Stimulated activated CD4-positive, alpha-beta T cell treated with anti-CD3 and anti-CD28 coated beads, Interleukin-1b, Interleukin-23, amount 100 ng/mL, for 24 hours (primary cell): ENCODE data around the gene POU4F3.

Experiments used
- DNase-seq, 4 experiments: peaks; one replicate each; pipeline ENCODE4 v3.0.0-alpha.2; 2020; ENCODE audit warnings: low read depth in 4 of 4, low spot score in 1 of 4

The POU4F3 gene

DNA sequence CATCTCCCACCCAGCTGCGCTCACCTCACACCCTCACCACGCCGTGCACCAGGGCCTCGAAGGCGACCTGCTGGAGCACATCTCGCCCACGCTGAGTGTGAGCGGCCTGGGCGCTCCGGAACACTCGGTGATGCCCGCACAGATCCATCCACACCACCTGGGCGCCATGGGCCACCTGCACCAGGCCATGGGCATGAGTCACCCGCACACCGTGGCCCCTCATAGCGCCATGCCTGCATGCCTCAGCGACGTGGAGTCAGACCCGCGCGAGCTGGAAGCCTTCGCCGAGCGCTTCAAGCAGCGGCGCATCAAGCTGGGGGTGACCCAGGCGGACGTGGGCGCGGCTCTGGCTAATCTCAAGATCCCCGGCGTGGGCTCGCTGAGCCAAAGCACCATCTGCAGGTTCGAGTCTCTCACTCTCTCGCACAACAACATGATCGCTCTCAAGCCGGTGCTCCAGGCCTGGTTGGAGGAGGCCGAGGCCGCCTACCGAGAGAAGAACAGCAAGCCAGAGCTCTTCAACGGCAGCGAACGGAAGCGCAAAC lies 1.1 kb downstream of the POU4F3 start:
- no peak for DNase-seq

DNA sequence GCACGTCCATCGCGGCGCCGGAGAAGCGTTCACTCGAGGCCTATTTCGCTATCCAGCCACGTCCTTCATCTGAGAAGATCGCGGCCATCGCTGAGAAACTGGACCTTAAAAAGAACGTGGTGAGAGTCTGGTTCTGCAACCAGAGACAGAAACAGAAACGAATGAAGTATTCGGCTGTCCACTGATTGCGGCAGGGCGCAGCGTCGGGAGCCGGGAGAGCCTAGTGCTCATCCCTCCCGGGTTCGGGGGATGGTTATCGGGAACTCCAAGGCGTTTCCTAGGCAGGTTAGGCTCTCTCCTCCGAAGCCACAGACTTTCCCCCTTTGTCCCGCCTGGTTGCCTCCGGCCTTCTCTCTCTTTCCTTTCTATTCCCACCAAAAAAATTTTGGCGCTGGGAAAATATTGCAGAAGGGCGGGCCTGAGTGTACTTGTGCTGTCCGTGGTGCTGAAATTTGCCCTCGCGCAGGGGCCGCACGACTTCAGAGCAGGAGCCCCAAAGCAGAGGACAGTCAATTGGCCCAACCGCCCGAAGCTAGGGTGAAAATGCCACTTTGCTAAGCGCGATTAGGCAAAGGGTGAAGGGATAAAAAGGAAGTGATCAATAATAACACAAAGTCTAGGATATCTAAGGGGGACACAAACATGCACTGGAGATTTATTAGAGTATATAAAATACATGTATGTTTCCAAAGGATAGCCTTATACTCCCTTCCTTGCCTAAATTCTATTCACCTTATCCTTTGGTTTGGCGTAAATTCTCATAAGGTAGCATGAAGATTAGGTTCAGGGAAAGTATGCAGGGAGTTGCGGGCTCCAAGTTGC lies 1.8 kb downstream of the POU4F3 start:
- peak in 1 of 4 experiments; percentile 23 for DNase-seq

DNA sequence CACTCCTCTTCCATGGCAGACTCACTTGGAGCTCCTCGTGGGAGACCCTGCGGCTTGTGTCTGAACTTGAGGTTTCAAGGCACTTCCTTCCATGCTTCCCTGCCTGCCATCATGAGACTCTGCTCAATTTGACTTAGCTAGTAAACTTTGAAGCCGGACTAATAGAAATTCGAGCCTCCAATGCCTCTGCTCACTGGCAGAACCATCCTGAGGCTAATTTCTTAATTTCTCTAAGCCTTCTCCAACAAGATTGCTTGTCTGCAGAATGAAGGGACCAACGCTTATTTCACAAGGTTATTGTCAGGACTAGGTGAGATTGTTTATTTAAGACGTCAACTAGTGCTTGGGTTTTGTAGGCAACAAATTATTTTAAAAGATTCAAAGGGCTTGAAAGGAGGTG lies 3.2 kb downstream of the POU4F3 start:
- DNase-seq = no peak

DNA sequence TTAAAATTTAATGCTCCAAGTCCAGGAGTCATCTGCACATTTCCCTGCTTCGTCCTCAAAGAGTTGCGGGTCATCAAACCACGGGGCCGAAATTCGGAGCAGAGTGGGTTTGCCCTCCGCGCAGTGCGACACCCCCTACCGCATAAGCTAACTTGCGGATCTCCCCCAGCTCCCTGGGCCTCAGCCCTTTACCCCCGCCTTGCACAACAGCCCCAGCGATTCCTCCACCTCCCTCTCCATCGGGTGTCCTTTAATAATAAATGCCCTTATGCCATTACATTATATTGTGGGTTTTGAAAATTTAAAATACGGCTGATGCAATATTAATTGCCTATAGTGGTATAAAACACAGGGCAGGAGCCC lies 3.9 kb downstream of the POU4F3 start:
- no peak for DNase-seq

DNA sequence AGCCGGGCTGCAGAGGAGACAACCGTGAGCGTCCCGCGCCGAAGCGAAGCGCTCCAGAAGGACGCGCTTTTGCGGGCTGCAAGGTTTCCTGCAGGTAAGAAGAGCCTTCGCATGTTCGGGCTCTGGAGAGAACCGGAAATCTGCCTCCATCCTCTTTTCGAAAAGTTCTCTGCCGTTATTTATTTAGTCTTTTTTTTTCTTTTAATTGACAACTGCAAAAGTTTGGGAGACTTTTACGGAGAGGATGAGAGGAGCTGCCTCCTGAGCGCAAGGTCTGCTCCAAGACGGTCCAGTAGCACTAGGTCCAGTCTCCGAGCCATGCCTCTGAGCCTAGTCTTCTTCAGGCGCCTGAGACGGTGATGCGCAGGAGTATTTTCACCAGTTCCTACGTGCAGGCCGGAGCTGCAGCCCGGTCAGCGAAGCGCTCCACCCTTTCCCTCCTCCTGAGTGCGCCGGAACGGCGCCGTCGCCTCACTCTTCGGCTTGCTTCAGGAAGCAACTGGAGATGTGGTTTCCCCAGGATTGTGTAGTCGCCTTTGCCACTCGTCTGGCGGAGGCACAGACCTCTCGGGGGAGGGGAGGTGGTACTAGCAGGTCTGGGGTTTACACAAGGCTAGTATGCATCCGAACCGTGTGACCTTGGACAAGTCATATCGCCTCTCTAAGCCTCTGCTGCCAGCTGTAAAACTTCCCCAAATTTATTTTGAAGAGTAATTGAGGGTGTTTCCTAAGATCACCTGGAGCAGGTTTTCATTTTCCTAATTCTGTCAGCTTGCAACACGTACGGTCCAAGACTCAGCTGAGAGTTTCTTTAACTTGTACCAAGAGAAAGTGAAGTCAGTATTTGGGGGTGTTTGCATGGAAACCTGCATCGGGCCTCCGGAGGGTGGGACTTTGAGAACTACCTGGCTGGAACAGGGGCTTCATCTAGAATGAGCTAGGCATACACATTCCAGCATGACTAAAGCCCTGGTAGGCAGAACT lies 4.5 kb downstream of the POU4F3 start:
- no peak for DNase-seq

DNA sequence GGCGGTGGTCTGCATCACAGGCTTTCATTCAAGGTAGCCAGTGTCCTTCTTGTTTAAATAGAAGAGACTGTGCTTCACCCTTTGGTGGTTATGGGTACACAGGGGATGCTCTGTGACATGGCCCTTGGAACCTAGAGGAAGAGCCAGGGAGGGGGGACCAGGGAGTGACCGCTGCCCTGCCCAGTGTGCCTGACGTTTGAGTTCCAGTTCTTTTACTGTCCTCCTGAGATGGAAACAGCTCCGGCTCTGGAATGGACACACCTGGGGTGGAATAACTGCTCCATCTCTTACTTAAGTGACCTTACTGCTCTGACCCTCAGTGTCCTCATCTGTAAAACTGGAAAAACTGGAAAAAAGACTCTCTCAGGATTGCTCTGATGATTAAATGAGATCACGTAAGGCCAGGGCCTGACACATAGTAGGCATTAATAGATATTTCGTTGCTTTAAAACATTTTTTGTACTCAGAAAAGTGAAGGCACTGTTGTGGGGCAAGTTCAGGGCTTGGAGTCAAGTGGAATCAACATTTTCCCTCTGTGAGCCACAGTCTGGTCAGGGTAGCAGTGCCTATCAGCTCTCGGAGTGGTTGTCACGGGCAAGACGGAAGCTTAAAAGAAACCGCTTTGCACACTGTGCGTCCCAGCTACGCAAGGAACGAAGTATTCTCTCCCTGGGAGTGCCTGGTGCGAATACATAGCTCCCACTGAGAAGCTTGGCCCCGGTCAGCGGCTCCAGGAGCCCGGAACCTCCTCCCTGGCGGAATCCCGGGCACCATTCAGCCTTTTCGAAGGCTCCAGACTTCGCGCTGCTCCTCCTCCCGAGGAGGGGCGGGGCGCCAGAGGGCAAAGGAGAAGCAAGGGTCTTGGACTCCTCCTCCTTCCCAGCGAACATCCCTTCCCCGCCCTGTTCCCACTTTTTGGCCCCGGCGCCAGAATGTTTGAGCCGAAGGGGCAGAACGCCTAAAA lies 5.8 kb downstream of the POU4F3 start:
- no peak for DNase-seq

DNA sequence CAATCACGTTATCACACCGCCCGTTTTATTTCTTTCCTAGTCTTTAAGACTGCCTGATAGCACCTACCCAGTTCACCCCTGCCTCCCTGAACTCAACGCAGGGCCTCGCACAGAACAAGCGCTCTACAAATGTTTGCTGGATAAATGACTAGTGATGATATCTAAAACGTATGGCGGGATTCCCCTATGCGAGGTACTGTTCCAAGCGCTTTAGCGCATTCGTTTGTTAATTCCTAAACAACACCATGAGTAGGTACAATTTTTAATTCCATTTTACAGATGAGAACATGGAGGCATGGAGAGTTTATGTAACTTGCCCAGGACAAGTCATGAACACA lies 6.6 kb downstream of the POU4F3 start:
- DNase-seq = no peak

DNA sequence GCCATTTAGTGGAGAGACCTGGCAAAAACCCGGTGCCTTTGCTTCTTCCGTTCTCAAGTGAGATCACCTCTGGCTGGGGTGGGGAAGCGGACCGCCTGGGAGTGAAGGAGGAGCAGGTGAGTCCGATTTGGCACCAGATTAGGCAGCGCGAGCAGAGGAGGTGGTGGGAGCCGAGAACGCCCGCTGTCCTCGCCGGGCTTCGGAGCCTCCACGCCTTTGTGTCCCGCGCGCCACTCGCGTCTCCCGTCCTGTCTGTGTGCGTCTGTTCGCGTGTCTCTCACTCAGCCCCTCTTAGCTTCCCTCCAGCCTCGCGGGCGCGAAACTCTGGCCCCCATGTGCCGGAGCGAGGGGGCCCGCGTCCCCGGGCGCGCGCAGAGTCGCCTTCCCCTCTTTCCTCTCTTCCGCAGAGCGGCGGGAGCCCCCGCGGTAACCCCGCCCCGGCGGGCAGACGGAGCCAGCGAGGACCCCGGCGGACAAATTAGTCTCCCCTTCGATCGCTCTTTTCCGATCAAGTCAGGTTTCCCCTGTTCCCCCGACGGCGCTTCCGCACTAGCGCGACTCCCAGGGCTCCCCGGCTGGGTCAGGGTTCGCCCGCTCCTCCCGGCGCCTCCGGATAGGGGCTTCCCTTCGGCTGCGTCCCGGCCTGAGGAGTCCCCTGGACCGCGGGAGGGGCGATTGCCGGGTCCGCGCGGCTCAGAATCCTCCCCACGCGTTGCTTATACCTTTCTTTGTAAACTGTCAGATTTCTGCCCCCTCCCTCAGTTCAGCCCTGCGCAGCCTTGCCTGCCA lies 7.1 kb downstream of the POU4F3 start:
- no peak for DNase-seq

DNA sequence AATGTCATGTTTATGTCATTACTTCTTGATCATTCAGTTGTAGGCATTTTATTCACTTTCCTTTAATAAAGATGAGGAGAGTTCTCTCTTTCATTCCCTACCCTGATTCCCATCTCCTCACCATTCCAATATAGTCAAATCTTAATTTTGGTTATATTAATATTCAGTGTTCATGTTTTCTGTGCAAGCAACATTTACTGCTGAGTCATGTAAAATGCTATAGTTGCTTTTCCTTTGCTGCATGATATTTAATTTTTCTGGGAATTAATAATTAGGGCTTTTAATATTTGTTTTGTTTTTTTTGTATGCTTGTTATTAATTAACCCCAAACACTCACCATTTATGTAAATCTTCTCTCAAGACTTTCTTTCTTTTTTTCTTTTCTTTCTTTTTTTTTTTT lies 18.5 kb downstream of the POU4F3 start:
- no peak for DNase-seq

DNA sequence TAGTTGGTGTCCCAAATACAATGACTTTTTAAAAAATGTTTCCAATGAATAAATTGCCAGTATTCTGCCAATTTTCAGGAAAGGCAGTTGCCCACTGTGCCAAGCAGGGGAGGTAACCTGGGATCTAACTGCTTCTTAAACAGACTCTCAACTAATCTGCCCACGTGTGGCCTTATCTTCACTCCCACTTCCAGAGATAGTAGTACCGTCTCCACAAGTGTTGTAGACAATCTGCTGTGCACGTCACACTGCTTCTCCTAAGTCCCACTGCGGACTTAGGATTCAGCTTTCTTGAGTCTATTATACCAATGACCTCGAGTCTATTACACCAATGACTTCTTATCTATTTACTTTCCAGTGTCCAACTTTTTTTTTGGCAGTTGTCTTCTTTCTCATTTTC lies 21.2 kb downstream of the POU4F3 start:
- no peak for DNase-seq

DNA sequence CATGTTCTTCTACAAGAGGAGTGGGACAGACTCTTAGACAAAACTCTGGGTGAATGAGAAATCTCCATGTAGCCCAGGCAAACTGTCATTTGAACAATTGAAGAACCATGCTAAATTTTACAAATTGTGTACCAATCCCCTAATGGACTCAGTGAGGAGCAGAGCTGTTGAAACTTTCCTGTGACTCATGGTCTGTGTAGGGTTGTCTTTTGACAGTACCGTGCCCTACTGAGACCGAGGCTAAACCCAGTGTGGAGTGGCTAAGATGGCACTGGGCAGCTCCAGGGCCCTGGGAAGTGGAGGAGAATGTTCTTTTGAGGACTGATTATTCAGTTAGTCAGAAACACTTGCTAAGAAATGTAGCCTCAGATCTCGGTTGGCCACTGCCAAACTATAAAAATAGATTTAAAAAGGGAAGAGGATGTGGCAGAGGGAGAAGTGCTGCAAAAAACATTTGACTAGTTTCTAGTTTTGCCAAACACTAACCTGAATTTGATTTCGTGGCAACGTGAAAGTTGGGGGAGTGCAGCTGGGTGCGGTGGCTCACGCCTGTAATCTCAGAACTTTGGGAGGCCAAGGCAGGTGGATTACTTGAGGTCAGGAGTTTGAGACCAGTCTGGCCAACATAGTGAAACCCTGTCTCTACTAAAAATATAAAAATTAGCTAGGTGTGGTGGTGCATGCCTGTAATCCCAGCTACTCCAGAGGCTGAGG lies 24.7 kb downstream of the POU4F3 start:
- DNase-seq = no peak

DNA sequence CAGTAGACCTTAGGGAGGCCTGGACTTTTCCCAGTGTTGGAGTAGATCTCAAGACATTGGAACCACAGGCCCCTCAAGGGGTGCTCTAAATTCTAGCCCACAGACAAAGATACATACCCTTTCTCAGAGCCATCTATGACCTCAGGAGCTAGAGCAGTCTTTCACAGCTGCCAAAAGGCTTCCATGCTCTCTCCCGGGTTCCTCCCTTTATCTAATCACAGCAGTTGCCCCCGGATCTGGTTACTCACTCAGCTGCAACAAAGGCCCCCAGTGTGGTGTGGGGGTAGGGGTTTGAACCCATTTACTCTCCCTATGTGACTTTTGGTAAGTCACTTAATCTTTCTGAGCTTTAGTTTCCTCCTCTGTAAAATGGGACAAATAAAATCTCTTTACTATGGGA lies 27.0 kb downstream of the POU4F3 start:
- DNase-seq = no peak

DNA sequence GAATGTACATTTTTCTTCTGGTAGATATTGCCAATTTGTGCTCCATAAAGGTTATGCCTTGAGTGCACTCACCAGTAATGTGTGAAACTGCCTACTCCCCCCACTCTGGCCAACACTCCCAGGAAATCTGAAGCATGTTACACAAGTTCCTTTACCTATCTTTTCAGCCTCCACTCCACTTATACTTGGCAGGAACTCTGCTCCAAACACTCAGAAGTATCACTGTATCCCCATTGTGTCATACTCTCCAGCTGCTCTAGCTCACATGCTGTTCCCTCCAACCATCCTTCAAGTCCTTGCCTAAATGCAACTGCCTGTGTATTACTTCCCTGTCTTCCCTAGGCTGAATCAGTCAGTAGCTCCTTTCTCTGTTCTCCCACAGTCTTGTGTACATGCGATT lies 28.3 kb downstream of the POU4F3 start:
- no peak for DNase-seq

DNA sequence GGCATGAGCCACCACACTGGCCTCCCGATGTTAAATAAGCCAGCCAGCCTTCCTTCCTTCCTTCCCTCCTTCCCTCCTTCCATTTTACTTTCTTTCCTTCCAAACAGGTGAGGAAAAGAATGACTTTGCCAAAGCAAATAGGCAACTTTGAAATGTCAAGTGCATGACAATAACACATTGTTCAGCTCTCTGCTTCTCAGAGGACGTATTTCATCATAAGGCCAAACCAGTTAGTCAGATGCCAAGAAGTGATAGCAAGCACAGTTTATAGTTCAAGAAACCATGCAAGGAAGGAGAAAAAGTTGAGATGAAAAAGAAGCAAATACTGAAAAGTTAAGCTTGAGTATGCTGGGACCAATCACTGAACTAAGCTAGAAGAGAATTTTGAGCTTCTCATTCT lies 29.5 kb downstream of the POU4F3 start:
- DNase-seq = no peak

DNA sequence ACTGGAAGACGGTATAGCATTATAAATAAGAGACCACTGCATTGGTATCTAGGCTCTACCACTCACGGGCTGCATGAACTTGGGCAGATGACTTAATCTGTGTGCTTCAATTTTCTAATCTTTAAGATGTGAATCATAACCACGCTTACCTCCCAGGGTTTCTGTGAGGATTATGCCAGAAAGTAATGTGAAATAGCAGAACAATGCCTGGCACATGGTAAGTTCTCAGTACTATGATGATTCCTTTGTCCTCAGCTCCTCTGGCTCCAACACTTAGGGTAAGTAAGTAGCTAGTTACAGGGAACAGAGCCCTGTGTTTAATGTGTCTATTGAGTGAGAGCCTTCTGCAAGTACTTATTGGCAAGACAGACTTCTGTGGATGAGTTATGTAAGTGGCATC lies 31.1 kb downstream of the POU4F3 start:
- DNase-seq = no peak

DNA sequence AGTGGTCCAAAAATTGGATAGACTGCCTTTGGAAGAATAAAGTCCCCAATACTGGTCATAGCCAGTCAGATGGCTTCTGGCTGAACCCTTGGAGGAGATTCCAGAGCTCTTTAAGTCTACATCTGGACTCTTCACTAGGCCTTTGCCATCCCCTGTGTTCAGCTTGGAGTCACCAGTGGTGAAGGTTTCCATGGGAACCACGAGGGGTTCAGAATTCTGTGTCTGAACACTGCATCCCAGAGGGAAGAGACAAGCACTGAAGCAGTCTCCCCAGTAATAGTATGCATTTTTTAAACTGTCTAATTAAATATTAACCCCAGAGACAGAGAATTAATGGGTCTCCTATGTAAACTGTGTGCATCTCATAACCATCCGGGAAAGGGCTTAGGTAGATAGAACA lies 38.2 kb downstream of the POU4F3 start:
- DNase-seq = no peak

DNA sequence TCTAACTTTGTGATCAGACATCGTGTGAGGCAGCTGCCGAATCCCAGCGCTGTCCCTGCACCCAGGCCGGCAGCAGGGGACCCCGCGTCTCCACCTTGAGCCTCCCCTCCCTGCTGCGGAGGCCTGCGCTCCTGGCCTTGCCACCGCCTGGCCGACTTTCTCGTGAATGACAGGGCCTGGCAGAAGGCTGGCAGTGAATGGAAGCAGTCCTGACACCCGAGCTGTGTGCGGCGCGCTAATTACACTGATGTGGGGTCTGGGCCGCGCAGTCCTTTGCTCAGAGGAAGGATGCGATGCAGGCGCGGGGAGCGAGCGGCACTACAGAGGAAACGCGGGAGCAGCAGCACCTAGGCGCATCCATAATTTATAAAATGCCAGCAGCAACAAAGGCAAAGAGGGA lies 40.3 kb downstream of the POU4F3 start:
- DNase-seq = no peak

DNA sequence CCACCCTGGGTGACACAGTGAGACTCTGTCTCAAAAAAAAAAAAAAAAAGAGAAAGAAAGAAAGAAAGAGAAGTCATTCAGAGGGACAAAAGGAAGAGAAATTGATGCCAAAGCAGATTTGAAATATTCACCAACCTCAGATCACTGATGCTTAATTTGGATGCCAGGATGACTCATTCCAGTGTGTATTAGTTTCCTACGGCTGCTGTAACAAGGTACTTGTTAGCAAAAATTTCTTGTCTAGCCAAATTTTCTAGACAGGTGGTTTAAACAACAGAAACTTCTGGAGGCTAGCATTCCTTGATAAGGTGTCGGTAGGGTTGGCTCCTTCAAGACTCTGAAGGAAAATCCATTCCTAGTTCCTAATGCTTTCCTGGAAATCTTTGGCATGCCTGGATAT lies 42.1 kb downstream of the POU4F3 start:
- DNase-seq = no peak

DNA sequence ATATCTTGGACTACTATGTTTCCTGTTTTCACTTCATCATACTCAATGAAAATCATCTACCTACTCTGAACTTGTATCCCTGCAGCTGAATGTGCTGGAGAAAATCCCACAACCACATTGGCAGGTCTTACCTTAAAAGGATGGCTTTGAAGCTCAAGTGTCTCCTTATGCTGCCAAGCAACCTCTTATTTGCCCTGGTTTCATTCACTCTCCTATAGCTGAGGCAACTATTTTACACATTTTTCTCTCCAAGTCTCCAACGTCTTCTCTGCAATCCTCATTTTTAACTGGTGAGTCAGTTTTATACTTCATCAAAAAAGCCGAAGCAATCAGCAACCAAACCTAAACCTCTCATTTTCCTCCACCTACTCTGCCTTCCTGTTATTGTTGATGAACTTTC lies 49.7 kb downstream of the POU4F3 start:
- DNase-seq = no peak

DNA sequence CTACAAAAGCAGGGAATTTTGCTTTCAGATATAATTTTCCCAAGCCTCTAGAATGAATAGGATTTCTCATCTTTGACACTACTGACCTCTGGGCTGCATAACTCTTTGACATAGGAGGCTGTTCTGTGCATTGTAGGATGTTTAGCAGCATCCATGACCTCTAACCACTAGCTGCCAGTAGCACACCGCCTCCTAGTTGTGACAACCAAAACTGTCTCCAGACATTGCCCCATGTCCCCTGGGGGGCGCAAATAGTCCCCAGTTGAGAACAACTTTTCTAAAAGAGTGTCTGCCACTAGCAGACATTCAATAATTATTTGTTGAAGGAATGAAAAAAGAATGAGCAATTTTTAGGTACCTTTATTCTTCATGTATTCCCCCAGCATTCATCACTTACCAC lies 51.8 kb downstream of the POU4F3 start:
- DNase-seq = no peak
